ENCODE results near the gene NEDD4.

The NEDD4 gene

GRCh38 chr15:56001471-56002078 lies 8.2 kb upstream of the NEDD4 start:
- no peak for TF ChIP-seq CTCF (IDR thresholded peaks at IDR 0.05; ENCODE audit: insufficient read depth, low read depth, low read length, missing control alignments)
- DNase-seq (ENCODE audit: low read depth), result no peak
- H3K4me3 ChIP-seq (ENCODE audit: low read depth, low read length), result no peak overlapping the region

GRCh38 chr15:55999658-56000057 lies 6.2 kb upstream of the NEDD4 start:
- TF ChIP-seq CTCF (IDR thresholded peaks at IDR 0.05; ENCODE audit: insufficient read depth, low read depth, low read length, missing control alignments), result no peak
- no peak overlapping the region for H3K4me3 ChIP-seq (ENCODE audit: low read depth, low read length)
- DNase-seq (ENCODE audit: low read depth), result no peak

- TF ChIP-seq CTCF (IDR thresholded peaks at IDR 0.05; ENCODE audit: insufficient read depth, low read depth, low read length, missing control alignments), result no peak
- no peak overlapping the region for H3K4me3 ChIP-seq (ENCODE audit: low read depth, low read length)
- DNase-seq (ENCODE audit: low read depth), result no peak
Measured at GRCh38 chr15:55998478-55998877, 5.1 kb upstream of the NEDD4 start.

GRCh38 chr15:55993804-55994560 lies 570 bp upstream of the NEDD4 start:
- DNase-seq (ENCODE audit: low read depth), result no peak
- H3K4me3 ChIP-seq (ENCODE audit: low read depth, low read length), result peak overlapping the region; percentile 82
- TF ChIP-seq CTCF (IDR thresholded peaks at IDR 0.05; ENCODE audit: insufficient read depth, low read depth, low read length, missing control alignments), result no peak

GRCh38 chr15:55992769-55993110 lies 672 bp downstream of the NEDD4 start:
- no peak for TF ChIP-seq CTCF (IDR thresholded peaks at IDR 0.05; ENCODE audit: insufficient read depth, low read depth, low read length, missing control alignments)
- DNase-seq (ENCODE audit: low read depth), result no peak
- peak overlapping the region; percentile 96 for H3K4me3 ChIP-seq (ENCODE audit: low read depth, low read length)

- DNase-seq (ENCODE audit: low read depth), result no peak
- TF ChIP-seq CTCF (IDR thresholded peaks at IDR 0.05; ENCODE audit: insufficient read depth, low read depth, low read length, missing control alignments), result no peak
- peak overlapping the region; percentile 96 for H3K4me3 ChIP-seq (ENCODE audit: low read depth, low read length)
Measured at GRCh38 chr15:55991802-55992768, 1.3 kb downstream of the NEDD4 start.
